Measurements from ENCODE around the gene TADA3. TPM values are rescaled to one million over a fixed set of nuclear protein-coding genes. Genes with fewer than 3 reads are reported as not detected.

Gene TADA3
- total RNA-seq, 1 donor from 2014 or later: 54.5 TPM

DNA sequence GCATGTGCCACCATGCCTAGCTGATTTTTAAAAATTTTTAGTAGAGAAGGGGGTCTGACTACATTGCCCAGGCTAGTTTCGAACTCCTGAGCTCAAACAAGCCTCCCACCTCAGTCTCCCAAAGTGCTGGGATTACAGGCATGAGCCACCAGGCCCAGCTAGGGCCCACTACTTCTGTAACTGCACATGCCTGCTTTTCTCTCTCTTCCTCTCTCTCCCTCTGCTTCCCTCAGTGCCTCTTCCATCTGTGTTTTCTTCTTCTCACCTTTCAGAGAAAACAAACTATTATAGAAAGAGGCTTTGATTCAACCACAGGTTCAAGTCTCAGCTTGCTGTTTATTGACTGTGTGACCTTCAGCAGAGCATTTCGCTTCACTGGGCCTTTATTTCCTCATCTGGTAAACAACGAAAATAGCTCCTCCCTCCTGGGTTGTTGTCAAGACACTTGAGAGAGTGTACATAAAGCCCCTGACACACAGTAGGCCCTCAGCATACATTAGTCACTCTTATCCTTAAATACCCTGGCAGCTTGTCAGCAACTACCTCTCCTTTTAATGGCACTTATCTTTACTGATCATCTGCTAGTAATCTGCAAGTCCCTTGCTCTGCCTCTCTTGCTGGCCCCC lies 10.2 kb downstream of the TADA3 start:
- Histone ChIP-seq H3K4me1 (ENCODE audit: insufficient read depth, low read length) (peaks cover 13% of the 10 kb centered on the region), H3K36me3 (ENCODE audit: insufficient read depth, low read length) (peaks cover 26% of the 10 kb centered on the region), H2AFZ (ENCODE audit: low read depth, low read length) (no peak overlapping the region), H3K4me2 (ENCODE audit: low read length) (no peak overlapping the region), H3K9me3 (ENCODE audit: insufficient read depth, low read depth, low read length) (no peaks in the 10 kb centered on the region), H3K4me3 (ENCODE audit: insufficient read depth, low read depth, low read length) (no peak overlapping the region), H4K20me1 (ENCODE audit: insufficient read depth, low read length) (no peaks in the 10 kb centered on the region), H3K27ac (ENCODE audit: low read depth, low read length) (no peak overlapping the region), H3K79me2 (ENCODE audit: insufficient read depth, low read length) (no peaks in the 10 kb centered on the region), H3K9ac (ENCODE audit: low read length) (no peak overlapping the region), H3K27me3 (ENCODE audit: insufficient read depth, low read length) (no peaks in the 10 kb centered on the region)
- Mint-ChIP-seq H3K4me3 (ENCODE audit: unreplicated experiment) (no peak overlapping the region), H3K27ac (ENCODE audit: unreplicated experiment) (no peak overlapping the region), H3K4me1 (ENCODE audit: low read depth, unreplicated experiment) (peaks cover 34% of the 10 kb centered on the region), H3K36me3 (ENCODE audit: low read depth, unreplicated experiment) (peaks cover 19% of the 10 kb centered on the region), H3K27me3 (ENCODE audit: low read depth, unreplicated experiment) (no peaks in the 10 kb centered on the region), H3K9me3 (ENCODE audit: unreplicated experiment) (no peaks in the 10 kb centered on the region)
- no peak for DNase-seq (ENCODE audit: low read depth)
- no peak for FAIRE-seq
- TF ChIP-seq EZH2 (IDR thresholded peaks at IDR 0.05; ENCODE audit: insufficient read depth, low read length): no peak

DNA sequence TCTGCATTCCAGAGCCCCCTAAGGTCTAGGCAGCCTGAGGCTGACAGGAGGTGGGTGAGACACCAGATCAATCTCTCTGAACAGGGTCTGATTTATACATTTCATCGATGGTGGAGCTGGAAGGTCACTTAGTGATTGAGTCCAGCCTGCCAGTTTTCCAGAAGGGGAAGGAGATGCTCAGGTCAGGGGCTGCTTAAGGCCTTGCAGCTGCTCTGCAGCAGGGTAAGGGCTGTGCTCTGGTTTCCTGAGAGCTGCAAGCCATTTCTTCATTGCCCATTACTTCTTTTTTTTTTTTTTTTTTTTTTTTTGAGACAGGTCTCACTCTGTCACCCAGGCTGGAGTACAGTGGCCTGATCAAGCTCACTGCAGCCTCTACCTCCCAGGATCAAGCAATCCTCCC lies 10.7 kb downstream of the TADA3 start:
- Mint-ChIP-seq H3K36me3 (ENCODE audit: low read depth, unreplicated experiment) (peaks cover 19% of the 10 kb centered on the region), H3K4me3 (ENCODE audit: unreplicated experiment) (no peak overlapping the region), H3K27me3 (ENCODE audit: low read depth, unreplicated experiment) (no peaks in the 10 kb centered on the region), H3K9me3 (ENCODE audit: unreplicated experiment) (no peaks in the 10 kb centered on the region), H3K4me1 (ENCODE audit: low read depth, unreplicated experiment) (peaks cover 36% of the 10 kb centered on the region), H3K27ac (ENCODE audit: unreplicated experiment) (no peak overlapping the region)
- Histone ChIP-seq H3K4me3 (ENCODE audit: insufficient read depth, low read depth, low read length) (no peak overlapping the region), H3K4me1 (ENCODE audit: insufficient read depth, low read length) (peaks cover 13% of the 10 kb centered on the region), H3K9ac (ENCODE audit: low read length) (no peak overlapping the region), H3K36me3 (ENCODE audit: insufficient read depth, low read length) (peaks cover 22% of the 10 kb centered on the region), H4K20me1 (ENCODE audit: insufficient read depth, low read length) (no peaks in the 10 kb centered on the region), H3K4me2 (ENCODE audit: low read length) (no peak overlapping the region), H3K9me3 (ENCODE audit: insufficient read depth, low read depth, low read length) (no peaks in the 10 kb centered on the region), H3K79me2 (ENCODE audit: insufficient read depth, low read length) (no peaks in the 10 kb centered on the region), H2AFZ (ENCODE audit: low read depth, low read length) (no peak overlapping the region), H3K27me3 (ENCODE audit: insufficient read depth, low read length) (no peaks in the 10 kb centered on the region), H3K27ac (ENCODE audit: low read depth, low read length) (no peak overlapping the region)
- FAIRE-seq: no peak
- DNase-seq (ENCODE audit: low read depth): no peak
- TF ChIP-seq EZH2 (IDR thresholded peaks at IDR 0.05; ENCODE audit: insufficient read depth, low read length): no peak
- TF ChIP-seq, protein P1, sequence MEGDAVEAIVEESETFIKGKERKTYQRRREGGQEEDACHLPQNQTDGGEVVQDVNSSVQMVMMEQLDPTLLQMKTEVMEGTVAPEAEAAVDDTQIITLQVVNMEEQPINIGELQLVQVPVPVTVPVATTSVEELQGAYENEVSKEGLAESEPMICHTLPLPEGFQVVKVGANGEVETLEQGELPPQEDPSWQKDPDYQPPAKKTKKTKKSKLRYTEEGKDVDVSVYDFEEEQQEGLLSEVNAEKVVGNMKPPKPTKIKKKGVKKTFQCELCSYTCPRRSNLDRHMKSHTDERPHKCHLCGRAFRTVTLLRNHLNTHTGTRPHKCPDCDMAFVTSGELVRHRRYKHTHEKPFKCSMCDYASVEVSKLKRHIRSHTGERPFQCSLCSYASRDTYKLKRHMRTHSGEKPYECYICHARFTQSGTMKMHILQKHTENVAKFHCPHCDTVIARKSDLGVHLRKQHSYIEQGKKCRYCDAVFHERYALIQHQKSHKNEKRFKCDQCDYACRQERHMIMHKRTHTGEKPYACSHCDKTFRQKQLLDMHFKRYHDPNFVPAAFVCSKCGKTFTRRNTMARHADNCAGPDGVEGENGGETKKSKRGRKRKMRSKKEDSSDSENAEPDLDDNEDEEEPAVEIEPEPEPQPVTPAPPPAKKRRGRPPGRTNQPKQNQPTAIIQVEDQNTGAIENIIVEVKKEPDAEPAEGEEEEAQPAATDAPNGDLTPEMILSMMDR (IDR thresholded peaks at IDR 0.05; ENCODE audit: insufficient read depth, low read depth, low read length): no peak

DNA sequence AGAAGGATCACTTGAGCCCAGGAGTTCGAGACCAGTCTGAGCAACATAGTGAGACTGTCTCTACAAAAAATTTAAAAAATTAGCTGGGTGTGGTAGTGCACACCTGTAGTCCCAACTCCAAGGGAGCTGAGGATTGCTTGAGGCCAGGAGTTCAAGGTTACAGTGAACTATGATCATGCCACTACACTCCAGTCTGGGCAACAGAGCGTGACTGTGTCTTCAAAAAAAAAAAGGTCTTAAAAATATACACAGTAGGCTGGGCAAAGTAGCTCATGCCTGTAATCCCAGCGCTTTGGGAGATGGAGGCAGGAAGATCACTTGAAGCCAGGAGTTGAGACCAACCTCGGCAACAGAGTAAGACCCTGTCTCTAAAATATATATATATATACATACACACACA lies 11.4 kb downstream of the TADA3 start:
- H3K79me2 ChIP-seq (ENCODE audit: insufficient read depth, low read length): no peaks in the 10 kb centered on the region
- no peak overlapping the region for H3K27ac Mint-ChIP-seq (ENCODE audit: unreplicated experiment)
- H2AFZ ChIP-seq (ENCODE audit: low read depth, low read length): no peak overlapping the region
- H3K4me1 Mint-ChIP-seq (ENCODE audit: low read depth, unreplicated experiment): peaks cover 36% of the 10 kb centered on the region
- peaks cover 18% of the 10 kb centered on the region for H3K36me3 ChIP-seq (ENCODE audit: insufficient read depth, low read length)
- H3K9ac ChIP-seq (ENCODE audit: low read length): no peak overlapping the region
- no peak overlapping the region for H3K4me3 ChIP-seq (ENCODE audit: insufficient read depth, low read depth, low read length)
- TF ChIP-seq, protein P1 (IDR thresholded peaks at IDR 0.05; ENCODE audit: insufficient read depth, low read depth, low read length): no peak
- no peak for TF ChIP-seq EZH2 (IDR thresholded peaks at IDR 0.05; ENCODE audit: insufficient read depth, low read length)
- DNase-seq (ENCODE audit: low read depth): no peak
- H3K4me3 Mint-ChIP-seq (ENCODE audit: unreplicated experiment): no peak overlapping the region
- no peaks in the 10 kb centered on the region for H3K9me3 ChIP-seq (ENCODE audit: insufficient read depth, low read depth, low read length)
- no peak for FAIRE-seq
- H3K9me3 Mint-ChIP-seq (ENCODE audit: unreplicated experiment): peaks cover 2% of the 10 kb centered on the region
- no peak overlapping the region for H3K27ac ChIP-seq (ENCODE audit: low read depth, low read length)
- H3K27me3 Mint-ChIP-seq (ENCODE audit: low read depth, unreplicated experiment): no peaks in the 10 kb centered on the region
- H3K4me2 ChIP-seq (ENCODE audit: low read length): no peak overlapping the region
- H3K36me3 Mint-ChIP-seq (ENCODE audit: low read depth, unreplicated experiment): peaks cover 17% of the 10 kb centered on the region
- H4K20me1 ChIP-seq (ENCODE audit: insufficient read depth, low read length): no peaks in the 10 kb centered on the region
- no peaks in the 10 kb centered on the region for H3K27me3 ChIP-seq (ENCODE audit: insufficient read depth, low read length)
- peaks cover 13% of the 10 kb centered on the region for H3K4me1 ChIP-seq (ENCODE audit: insufficient read depth, low read length)
